Measurements from ENCODE around the gene SYNE1. TPM values are rescaled to one million over a fixed set of nuclear protein-coding genes. Genes with fewer than 3 reads are reported as not detected.

Gene SYNE1
- total RNA-seq, 1 experiment from 2014 or later, result 3.0 TPM

DNA sequence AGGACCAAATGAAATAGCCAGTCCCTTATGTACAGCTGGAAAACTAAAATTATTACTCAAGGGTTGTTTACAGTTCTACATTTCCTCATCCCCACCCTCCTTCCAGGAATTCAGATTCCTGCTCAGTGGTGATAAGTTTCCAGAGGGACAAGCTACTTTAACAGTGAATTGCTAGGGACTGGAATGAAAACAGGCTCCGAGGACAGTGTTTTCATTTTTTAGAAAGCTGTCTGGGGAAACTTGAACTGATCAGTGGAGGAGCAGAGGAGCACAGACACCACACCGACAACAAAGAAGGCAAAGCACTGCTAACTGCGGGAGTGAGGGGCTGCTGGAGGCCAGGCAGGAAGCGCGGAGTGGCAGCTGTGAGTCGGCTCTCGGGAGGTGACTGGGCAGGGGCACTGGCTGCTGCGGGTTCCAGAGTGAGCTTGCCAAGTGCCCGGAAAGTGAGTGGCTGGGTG lies 507.4 kb downstream of the SYNE1 start:
- Histone ChIP-seq H3K27ac (ENCODE audit: insufficient read length, low read depth, low read length) (no peak overlapping the region), H3K27me3 (ENCODE audit: insufficient read depth, low read length) (no peaks in the 10 kb centered on the region), H3K4me2 (ENCODE audit: insufficient read depth, insufficient read length, low read length) (no peak overlapping the region), H2BK15ac (ENCODE audit: low read depth, low read length) (no peak overlapping the region), H3K4me1 (ENCODE audit: insufficient read depth, low read length) (no peaks in the 10 kb centered on the region), H2BK5ac (ENCODE audit: insufficient read length, low read length) (no peak overlapping the region), H2BK120ac (ENCODE audit: low read depth, low read length, poor library complexity, severe bottlenecking) (no peak overlapping the region), H3K23me2 (ENCODE audit: insufficient read length, low read depth, low read length, poor library complexity, severe bottlenecking) (no peaks in the 10 kb centered on the region), H4K20me1 (ENCODE audit: control insufficient read depth, insufficient read depth, insufficient read length) (no peaks in the 10 kb centered on the region), H3K9me3 (ENCODE audit: control insufficient read depth, low read depth, low read length) (no peaks in the 10 kb centered on the region), H4K5ac (ENCODE audit: insufficient read length, low read depth, low read length) (no peak overlapping the region), H3K18ac (ENCODE audit: insufficient read length, low read depth, low read length) (no peak overlapping the region), H3K9ac (ENCODE audit: extremely low read depth, insufficient read length, low read length) (no peak overlapping the region), H3K56ac (ENCODE audit: insufficient read length, low read depth, low read length) (no peak overlapping the region), H3T11ph (ENCODE audit: low read length) (no peak overlapping the region), H3K4ac (ENCODE audit: low read depth, low read length) (no peak overlapping the region), H2AK5ac (ENCODE audit: insufficient read length, low read length) (no peak overlapping the region), H3K79me1 (ENCODE audit: insufficient read depth, low read depth, low read length, poor library complexity, severe bottlenecking) (no peaks in the 10 kb centered on the region), H3K23ac (ENCODE audit: insufficient read length, low read depth, low read length) (no peak overlapping the region), H2AFZ (ENCODE audit: low read length) (no peak overlapping the region), H2BK12ac (ENCODE audit: insufficient read length, low read depth, low read length) (no peak overlapping the region), H4K8ac (replicated peaks; ENCODE audit: insufficient read length, low read depth, low read length) (no peak overlapping the region), H3K79me2 (ENCODE audit: insufficient read depth, low read length) (no peaks in the 10 kb centered on the region), H2BK20ac (ENCODE audit: low read depth, low read length, poor library complexity, severe bottlenecking) (no peak overlapping the region), H3K14ac (ENCODE audit: insufficient read depth, low read length) (peak overlapping the region; percentile 25; the same call in 1 of the 2 replicates), H4K91ac (ENCODE audit: insufficient read length, low read depth, low read length) (no peak overlapping the region)
- no peaks in the 10 kb centered on the region; a peak in 1 of 5 replicates for H3K9me3 Mint-ChIP-seq
- H3K4me1 Mint-ChIP-seq, result no peaks in the 10 kb centered on the region; a peak in 1 of 4 replicates
- no peaks in the 10 kb centered on the region for H3K36me3 Mint-ChIP-seq (ENCODE audit: insufficient read depth in 1 of 3, low read depth in 3 of 3)
- no peaks in the 10 kb centered on the region for H3K27me3 Mint-ChIP-seq (ENCODE audit: low read depth)
- peak; percentile 43 for DNase-seq
- H3K27ac Mint-ChIP-seq, result 0 out of 7 replicates have a peak overlapping the region, but pooled peaks of 1 of the 3 experiments have one; percentile 45
- TF ChIP-seq CTCF (conservative IDR thresholded peaks at IDR 0.05), result no peak
- no peak overlapping the region for H3K4me3 Mint-ChIP-seq
- no CpG with 5 or more reads among the region's 9 CpGs for WGBS (ENCODE audit: extremely low coverage, insufficient read length, low lambda C conversion rate)
